ENCODE results near the gene ELMO1.

ELMO1 gene

DNA sequence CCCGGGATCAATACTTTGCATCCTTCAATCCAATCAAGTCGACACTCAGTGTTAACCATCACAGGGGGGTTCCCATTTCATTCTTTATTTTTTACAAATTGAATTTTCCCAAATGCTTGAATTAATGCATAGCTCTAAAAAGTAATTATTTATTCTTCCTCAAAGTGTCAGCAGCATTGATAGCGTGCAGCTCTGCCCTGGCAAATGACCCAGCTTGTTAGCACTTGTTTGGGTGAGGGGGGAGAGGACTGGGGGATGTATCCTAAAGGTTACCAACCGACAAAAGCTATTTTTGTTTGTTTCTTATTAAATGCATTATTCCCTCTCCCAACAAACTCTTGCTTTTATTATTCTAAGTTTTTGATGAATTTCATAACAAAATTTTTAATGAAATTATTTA, 27.0 kb upstream of the ELMO1 start:
- TF ChIP-seq, protein P1, sequence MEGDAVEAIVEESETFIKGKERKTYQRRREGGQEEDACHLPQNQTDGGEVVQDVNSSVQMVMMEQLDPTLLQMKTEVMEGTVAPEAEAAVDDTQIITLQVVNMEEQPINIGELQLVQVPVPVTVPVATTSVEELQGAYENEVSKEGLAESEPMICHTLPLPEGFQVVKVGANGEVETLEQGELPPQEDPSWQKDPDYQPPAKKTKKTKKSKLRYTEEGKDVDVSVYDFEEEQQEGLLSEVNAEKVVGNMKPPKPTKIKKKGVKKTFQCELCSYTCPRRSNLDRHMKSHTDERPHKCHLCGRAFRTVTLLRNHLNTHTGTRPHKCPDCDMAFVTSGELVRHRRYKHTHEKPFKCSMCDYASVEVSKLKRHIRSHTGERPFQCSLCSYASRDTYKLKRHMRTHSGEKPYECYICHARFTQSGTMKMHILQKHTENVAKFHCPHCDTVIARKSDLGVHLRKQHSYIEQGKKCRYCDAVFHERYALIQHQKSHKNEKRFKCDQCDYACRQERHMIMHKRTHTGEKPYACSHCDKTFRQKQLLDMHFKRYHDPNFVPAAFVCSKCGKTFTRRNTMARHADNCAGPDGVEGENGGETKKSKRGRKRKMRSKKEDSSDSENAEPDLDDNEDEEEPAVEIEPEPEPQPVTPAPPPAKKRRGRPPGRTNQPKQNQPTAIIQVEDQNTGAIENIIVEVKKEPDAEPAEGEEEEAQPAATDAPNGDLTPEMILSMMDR (conservative IDR thresholded peaks at IDR 0.05; ENCODE audit: low read depth), result no peak
- H3K27ac ChIP-seq, result no peak overlapping the region
- POLR2A ChIA-PET (ENCODE audit: low non-redundant PET), result no interaction called here
- DNase-seq (ENCODE audit: low spot score), result no peak
- CTCF ChIA-PET, result no interaction called here

DNA sequence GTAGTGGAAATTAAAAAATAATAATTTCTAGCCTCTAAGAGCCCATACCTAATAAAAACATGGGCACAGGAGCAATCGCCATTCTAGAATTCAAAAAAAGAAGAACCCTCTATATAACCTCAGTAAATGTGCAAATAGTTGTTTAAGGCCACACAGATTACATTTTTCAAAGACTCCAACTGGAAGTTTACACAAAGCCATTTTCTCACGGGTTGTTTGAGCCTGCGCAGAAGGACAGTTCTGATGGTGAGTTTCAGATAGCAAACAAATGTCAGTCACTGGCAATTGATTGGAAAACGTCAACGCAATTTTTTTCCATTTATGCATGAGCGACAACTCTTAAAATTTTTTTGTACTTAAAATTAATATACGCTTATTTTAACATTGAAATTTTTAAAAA, 23.0 kb upstream of the ELMO1 start:
- ChIA-PET POLR2A (ENCODE audit: low non-redundant PET) (no interaction called here), CTCF (no interaction called here)
- no peak overlapping the region for H3K27ac ChIP-seq
- TF ChIP-seq, protein P1 (conservative IDR thresholded peaks at IDR 0.05; ENCODE audit: low read depth), result no peak
- DNase-seq (ENCODE audit: low spot score), result no peak

DNA sequence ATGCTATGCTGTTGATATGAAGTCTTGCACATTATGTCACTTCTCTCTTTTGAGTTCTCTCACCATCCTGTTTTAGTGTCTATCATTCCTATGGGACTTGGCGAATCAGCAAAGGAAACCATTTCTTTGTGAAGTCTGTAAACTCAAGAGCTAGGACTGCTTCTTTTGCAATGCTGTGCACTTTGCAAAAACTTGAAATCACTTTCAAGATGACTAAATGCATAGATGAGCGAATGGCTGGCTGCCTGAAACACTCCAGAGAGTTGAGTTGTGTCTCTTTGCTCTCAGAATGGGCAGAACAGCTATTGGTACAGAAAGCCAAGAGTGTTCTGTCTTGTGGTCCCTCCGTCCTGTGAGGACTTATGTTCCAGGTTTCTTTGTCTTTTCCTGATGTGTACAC, 18.3 kb upstream of the ELMO1 start:
- TF ChIP-seq, protein P1 (conservative IDR thresholded peaks at IDR 0.05; ENCODE audit: low read depth), result no peak
- DNase-seq (ENCODE audit: low spot score), result no peak
- POLR2A ChIA-PET (ENCODE audit: low non-redundant PET), result no interaction called here
- CTCF ChIA-PET, result no interaction called here
- no peak overlapping the region for H3K27ac ChIP-seq

DNA sequence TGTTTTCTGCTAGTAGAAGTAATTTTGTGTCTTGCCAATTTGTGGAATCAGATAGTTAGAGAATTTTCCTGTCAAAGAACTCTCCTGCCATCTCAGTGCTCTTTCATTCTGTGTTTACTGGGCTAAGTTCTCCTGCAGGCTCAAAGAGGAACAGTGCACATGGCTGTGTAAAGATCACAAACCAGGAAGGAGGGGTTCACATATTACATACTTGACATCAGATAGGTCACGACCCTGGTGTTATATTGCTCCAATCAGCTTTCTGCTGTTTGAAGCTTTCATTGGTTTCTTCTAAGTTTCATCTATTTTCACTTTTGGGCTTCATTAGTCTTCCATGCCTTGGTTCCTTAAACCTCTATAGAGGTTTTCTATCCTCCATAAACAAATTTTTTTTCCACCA, 13.5 kb upstream of the ELMO1 start:
- no peak for DNase-seq (ENCODE audit: low spot score)
- H3K27ac ChIP-seq, result no peak overlapping the region
- ChIA-PET POLR2A (ENCODE audit: low non-redundant PET) (no interaction called here), CTCF (no interaction called here)
- TF ChIP-seq, protein P1 (conservative IDR thresholded peaks at IDR 0.05; ENCODE audit: low read depth), result no peak

DNA sequence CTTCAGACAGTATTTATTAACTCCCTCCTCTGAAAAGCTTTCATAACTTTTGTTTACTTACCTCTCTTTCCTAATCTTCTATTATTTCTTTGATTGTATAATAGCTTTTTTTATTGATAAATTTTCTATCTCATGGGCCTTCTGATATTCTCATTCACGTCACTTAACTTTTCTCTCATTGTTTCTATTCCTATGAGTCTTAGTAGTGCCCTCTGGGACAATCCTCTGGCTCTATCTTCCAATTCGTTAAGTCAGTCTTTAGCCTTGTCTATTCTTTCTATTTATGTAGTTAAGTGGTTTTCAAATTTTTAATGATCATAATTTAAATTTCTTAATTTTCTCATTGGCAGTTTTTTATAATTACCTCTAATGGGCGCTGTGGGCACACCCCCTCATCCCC, 6.4 kb upstream of the ELMO1 start:
- ChIA-PET CTCF (interaction anchor here (1.4 kb wide), 1 partner anchor 220 kb away, joined by 4 read pairs; no protein-coding TSS in a partner anchor), POLR2A (ENCODE audit: low non-redundant PET) (no interaction called here)
- no peak overlapping the region for H3K27ac ChIP-seq
- TF ChIP-seq, protein P1 (conservative IDR thresholded peaks at IDR 0.05; ENCODE audit: low read depth), result no peak
- no peak for DNase-seq (ENCODE audit: low spot score)

DNA sequence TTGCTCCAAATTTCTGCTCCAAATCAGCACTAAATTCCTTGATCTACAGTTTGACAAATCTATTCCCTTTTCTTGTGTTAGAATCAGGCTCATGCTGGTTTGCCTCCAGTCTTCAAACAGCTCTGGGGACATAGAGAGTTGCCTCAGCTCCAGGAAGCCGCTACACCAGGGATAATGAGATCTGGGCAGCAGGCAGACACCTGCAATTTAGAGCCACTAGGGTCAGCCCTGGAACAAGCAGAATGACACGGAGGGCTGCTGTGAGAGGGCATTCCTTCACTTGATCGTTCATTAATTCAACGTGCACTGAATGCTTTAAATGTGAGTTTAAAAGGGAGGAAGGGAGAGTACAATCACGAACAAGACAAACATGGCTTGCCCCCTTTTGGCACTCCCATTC, 3.7 kb upstream of the ELMO1 start:
- POLR2A ChIA-PET (ENCODE audit: low non-redundant PET), result no interaction called here
- CTCF ChIA-PET, result interaction anchor here (0.7 kb wide), 1 partner anchor 1998 kb away, joined by 3 read pairs; no protein-coding TSS in a partner anchor

More for the DNA sequence above, 3.7 kb upstream of the ELMO1 start:
- no peak for DNase-seq (ENCODE audit: low spot score)
- no peak overlapping the region for H3K27ac ChIP-seq
- TF ChIP-seq, protein P1 (conservative IDR thresholded peaks at IDR 0.05; ENCODE audit: low read depth), result no peak
